Ectodermal cell (in vitro differentiated cells): ENCODE results near the gene GALNT18.
"Not testable (repeated sequence)": the region's sequence is repeated elsewhere in the genome, so short reads cannot be mapped to it uniquely, and the experiment has no call there.

ENCODE experiments used
- H3K27ac ChIP-seq: 2 replicates; pipeline ENCODE4 v1.7.0; 2013; ENCODE audit warnings: mild to moderate bottlenecking, low read depth, low read length; ENCODE audit not compliant: insufficient read depth, poor library complexity, severe bottlenecking
- H3K27me3 ChIP-seq: 2 replicates; pipeline ENCODE4 v1.7.0; 2013; ENCODE audit warnings: mild to moderate bottlenecking, low read length; ENCODE audit not compliant: insufficient read depth, control insufficient read depth, poor library complexity, severe bottlenecking
- H3K36me3 ChIP-seq: one replicate; pipeline ENCODE4 v1.7.0; 2013; ENCODE audit warnings: low read length; ENCODE audit not compliant: control insufficient read depth, insufficient read depth
- H3K4me1 ChIP-seq: one replicate; pipeline ENCODE4 v1.7.0; 2013; ENCODE audit warnings: low read length; ENCODE audit not compliant: control insufficient read depth, insufficient read depth
- H3K4me3 ChIP-seq: 2 replicates; pipeline ENCODE4 v1.7.0; 2013; ENCODE audit warnings: low read depth, low read length, control low read depth; ENCODE audit not compliant: insufficient read depth
- H3K9me3 ChIP-seq: 2 replicates; pipeline ENCODE4 v1.7.0; 2013; ENCODE audit warnings: mild to moderate bottlenecking, low read length, moderate library complexity; ENCODE audit not compliant: control insufficient read depth
- WGBS, 2 experiments: methylation state at CpG; one replicate each; pipeline ENCODE4 v1.1.7; 2013; ENCODE audit warnings: missing lambda C conversion rate in 2 of 2; 5-methylcytosine and 5-hydroxymethylcytosine counted together

The GALNT18 gene

DNA sequence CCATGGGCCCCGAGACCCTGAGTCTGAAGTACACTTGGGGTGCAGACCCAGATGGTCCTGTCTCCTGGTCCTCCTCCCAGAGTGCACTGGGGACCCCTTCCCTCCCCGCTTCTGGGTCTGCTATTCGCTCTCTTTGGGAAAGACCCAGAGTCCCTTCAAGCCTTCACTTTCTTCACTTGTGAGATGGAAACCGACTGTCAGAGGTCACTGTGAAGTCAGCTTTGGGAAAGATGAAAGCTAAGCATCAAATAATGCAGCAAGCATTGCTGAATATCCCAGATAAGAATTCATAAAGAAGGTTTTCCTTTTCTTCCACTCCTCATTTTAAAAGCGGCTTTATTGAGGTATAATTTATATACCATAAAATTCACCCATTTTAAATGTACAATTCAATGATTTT, 163.8 kb downstream of the GALNT18 start:
- H3K9me3 ChIP-seq = no peaks in the 10 kb centered on the region
- no peak overlapping the region for H3K27ac ChIP-seq
- no peaks in the 10 kb centered on the region for H3K27me3 ChIP-seq
- 93 to 95% methylated on average over 4 of the region's 5 CpGs for WGBS, 2 experiments
- no peak overlapping the region for H3K4me3 ChIP-seq
- H3K4me1 ChIP-seq = peaks cover 14% of the 10 kb centered on the region
- no peaks in the 10 kb centered on the region for H3K36me3 ChIP-seq

DNA sequence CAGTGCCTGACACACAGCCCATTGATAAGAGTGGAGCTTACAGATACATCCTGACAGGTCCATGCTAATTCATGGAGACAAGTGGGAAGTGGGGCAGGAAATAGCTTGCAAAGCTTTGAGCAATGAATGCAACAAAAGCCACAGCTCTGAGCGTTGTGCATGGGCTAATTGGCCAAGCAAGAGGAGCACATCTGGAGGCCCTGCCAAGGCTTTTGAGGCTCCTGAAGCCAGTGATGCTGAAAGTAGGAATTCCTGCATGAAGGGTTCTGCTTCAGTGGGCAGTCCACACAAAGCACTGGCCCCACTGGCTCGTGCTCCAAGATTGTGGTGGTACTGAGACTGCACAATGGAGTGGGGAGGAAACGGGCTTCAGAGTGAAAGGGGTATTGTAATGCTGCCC, 164.9 kb downstream of the GALNT18 start:
- Histone ChIP-seq H3K9me3 (no peaks in the 10 kb centered on the region), H3K4me3 (no peak overlapping the region), H3K27me3 (no peaks in the 10 kb centered on the region), H3K36me3 (no peaks in the 10 kb centered on the region), H3K4me1 (peaks cover 14% of the 10 kb centered on the region), H3K27ac (no peak overlapping the region)
- WGBS, 2 experiments = 87 to 88% methylated on average over 3 of the region's 3 CpGs

DNA sequence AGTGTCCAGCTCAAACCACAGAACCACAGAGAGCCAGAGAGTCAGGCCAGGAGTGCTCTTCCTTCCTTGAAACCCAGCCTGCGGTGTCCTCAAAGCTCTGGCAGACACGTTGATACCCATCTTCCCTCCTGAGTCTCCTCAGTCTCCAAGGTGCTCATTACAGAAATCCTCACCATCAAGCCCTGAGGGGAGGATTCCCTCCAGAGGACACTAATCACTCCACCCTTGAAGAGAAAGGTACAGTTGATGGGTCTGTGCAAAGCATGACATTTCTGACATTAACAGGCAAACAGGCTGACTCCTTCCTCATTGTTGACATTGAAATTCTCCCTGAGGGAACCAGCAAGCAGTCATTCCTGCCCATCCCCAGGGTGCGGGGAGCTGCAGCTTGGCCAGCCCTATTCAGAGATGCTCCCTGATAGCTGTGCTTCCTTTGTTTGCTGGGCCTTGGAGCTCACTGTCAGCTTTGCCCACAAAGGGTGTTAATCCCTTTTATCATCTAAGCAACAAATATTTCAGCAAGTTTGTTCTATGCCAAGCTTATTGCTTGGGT, 167.1 kb downstream of the GALNT18 start:
- Histone ChIP-seq H3K4me1 (peaks cover 7% of the 10 kb centered on the region), H3K4me3 (no peak overlapping the region), H3K36me3 (no peaks in the 10 kb centered on the region), H3K27ac (no peak overlapping the region), H3K27me3 (no peaks in the 10 kb centered on the region), H3K9me3 (no peaks in the 10 kb centered on the region)
- 70 to 75% methylated on average over 3 of the region's 3 CpGs for WGBS, 2 experiments

DNA sequence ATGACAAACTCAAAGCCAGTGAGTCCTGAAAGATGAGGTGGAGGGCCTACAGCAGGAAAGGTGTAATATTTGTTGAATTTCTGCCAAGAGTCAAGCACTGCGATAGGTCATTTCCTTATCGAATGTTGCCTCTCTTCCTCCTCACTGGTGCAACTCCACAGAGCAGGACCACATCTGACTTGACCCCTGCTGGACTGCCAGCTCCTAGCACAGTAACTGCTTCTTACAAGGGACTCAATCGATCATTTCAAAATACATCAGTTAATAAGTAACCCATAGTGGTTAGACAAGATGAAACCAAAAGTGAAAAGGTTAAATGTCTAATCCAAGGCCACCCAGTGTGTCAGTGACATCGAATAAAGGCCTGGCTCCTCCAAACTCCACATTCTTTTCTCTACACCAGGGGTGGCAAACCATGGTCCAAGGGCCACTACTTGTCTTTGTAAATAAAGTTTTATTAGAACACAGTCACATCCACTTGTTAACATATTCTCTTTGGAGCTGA, 170.3 kb downstream of the GALNT18 start:
- no peaks in the 10 kb centered on the region for H3K27me3 ChIP-seq
- no peaks in the 10 kb centered on the region for H3K9me3 ChIP-seq
- no peaks in the 10 kb centered on the region for H3K36me3 ChIP-seq
- no peak overlapping the region for H3K27ac ChIP-seq
- no peak overlapping the region for H3K4me3 ChIP-seq
- H3K4me1 ChIP-seq = peaks cover 7% of the 10 kb centered on the region
- 93% methylated on average over 4 of the region's 4 CpGs for WGBS, 2 experiments

DNA sequence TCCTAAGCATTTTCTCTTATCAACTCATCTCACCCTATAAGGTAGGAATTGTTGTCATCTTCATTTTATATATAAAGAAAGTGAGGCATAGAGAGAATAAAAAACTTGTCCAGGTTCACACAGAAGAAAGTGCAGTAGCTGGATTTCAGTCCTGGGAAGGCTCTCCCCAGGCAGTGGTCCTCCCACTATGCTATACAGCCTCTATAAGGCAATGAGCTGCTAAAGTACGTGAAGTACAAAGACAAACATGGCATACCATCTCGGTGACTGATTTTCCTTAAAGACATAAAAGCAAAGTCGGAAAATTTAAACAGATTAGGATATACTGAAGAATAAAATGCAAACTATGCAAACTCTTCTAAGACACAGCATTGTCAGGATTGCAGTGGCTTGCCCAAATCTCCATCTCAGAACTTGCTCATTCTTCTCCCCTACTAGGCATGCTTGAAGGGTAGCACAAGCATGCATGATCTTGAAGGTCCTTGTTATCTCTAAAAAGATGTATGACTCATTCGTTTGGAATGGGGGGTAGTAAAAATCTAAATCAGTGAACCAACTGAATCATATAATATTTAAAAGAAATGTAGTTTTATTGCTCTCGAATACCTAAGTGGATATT, 171.0 kb downstream of the GALNT18 start:
- Histone ChIP-seq H3K4me1 (peaks cover 7% of the 10 kb centered on the region), H3K36me3 (no peaks in the 10 kb centered on the region), H3K9me3 (no peaks in the 10 kb centered on the region), H3K27ac (no peak overlapping the region), H3K4me3 (no peak overlapping the region), H3K27me3 (no peaks in the 10 kb centered on the region)
- 81 to 93% methylated on average over 3 to 4 of the region's 5 CpGs for WGBS, 2 experiments

DNA sequence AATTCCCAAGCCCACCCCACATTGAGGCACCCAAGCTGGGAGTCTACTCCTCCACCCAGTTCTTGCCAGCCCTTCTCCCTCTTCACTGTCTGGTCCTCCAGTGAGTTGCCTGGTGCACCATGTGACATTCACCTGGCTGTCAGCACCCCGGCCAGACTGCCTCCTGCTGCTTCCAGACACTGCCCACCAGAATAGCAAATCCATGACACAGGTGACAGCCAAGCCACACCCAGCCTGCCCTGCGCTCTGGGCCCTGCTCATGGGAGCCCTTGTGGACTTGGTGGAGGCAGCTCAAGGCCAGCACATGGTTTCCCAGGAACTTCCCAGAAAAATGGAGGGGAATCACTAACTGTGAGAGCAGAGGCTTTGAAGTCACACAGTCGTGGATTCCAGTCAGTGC, 172.5 kb downstream of the GALNT18 start:
- Histone ChIP-seq H3K9me3 (no peaks in the 10 kb centered on the region), H3K4me3 (no peak overlapping the region), H3K27ac (no peak overlapping the region), H3K27me3 (no peaks in the 10 kb centered on the region), H3K4me1 (peaks cover 4% of the 10 kb centered on the region), H3K36me3 (no peaks in the 10 kb centered on the region)
- 87 to 89% methylated on average over 3 of the region's 3 CpGs for WGBS, 2 experiments

DNA sequence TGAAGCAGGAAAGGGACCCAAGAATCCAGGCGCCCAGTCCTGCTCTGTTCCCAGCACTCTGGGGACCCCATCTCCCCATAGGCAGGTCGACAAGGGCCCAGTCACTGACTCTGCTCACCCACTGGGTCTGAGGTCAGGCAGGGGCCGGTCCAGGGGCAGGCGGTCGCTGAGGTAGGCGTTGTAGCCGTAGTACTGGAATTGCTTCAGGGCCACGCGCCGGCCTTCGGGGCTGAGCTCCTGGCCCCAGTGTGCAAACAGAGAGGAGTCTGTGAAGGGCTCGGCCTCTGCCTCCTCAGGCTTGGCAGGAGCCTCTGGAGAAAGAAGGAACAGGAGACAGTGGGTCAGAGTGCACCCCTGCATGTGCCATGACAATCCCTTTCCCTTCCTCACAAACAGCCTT, 173.2 kb downstream of the GALNT18 start:
- 92 to 94% methylated on average over 12 of the region's 12 CpGs for WGBS, 2 experiments
- Histone ChIP-seq H3K4me3 (no peak overlapping the region), H3K9me3 (no peaks in the 10 kb centered on the region), H3K27ac (no peak overlapping the region), H3K27me3 (no peaks in the 10 kb centered on the region), H3K4me1 (peaks cover 4% of the 10 kb centered on the region), H3K36me3 (no peaks in the 10 kb centered on the region)

DNA sequence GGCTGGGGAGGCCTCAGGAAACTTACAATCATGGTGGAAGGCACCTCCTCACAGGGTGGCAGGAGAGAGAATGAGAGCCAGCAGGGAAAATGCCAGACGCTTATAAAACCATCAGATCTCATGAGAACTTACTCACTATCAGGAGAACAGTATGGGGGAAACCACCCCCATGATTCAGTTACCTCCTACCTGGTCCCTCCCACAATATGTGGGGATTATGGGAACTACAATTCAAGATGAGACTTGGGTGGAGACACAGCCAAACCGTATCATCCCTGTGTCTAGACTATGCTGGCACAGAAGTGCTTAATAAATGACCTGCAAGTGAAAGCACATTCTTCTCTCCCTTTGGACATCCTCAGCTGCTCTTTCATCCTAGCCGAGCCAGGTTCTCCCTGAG, 174.2 kb downstream of the GALNT18 start:
- H3K27me3 ChIP-seq, H3K4me3 ChIP-seq, H3K36me3 ChIP-seq, H3K4me1 ChIP-seq, H3K27ac ChIP-seq, H3K9me3 ChIP-seq: not testable (repeated sequence)
- 82 to 91% methylated on average over 2 to 3 of the region's 3 CpGs for WGBS, 2 experiments

DNA sequence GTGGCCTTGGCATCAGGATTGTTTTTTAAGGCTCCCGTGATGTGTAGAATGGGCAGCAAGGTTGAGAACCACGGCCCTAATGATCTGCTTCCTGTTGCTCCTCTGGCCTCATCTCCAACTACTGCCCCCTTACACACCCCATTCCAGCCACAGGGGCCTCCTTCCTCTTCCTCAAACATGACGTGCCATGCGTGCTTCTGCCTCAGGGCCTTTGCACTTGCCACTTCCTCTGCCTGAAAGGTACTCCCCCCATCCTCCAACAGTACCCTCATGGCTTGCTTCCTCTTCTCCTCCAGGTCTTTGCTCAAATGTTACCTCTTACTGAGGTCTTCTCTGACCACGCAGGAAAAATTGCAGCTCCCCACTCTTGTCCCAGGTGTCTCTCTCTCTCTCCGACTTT, 174.8 kb downstream of the GALNT18 start:
- Histone ChIP-seq H3K9me3 (no peaks in the 10 kb centered on the region), H3K4me1 (peaks cover 4% of the 10 kb centered on the region), H3K27ac (no peak overlapping the region), H3K36me3 (no peaks in the 10 kb centered on the region), H3K4me3 (no peak overlapping the region), H3K27me3 (no peaks in the 10 kb centered on the region)
- 92 to 95% methylated on average over 6 of the region's 6 CpGs for WGBS, 2 experiments

DNA sequence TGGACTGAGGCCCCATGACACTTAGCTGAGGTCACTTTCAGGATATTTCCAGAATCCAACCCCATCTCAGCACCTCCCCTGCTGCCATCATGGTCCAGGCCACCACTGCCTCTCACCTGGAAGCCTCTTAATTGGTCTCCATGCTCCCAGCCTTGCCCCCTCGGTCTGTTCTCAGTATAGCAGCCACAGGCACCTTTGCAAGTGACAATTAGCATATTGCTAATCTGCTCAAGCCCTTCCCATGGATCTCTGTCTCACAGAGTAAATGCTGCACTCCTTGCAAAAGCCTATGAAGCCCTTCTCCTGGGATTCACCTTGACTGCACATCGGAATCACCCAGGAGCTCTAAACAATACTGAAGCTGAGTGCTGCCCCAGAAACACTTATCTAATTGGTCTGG, 175.2 kb downstream of the GALNT18 start:
- no peaks in the 10 kb centered on the region for H3K9me3 ChIP-seq
- H3K27me3 ChIP-seq = no peaks in the 10 kb centered on the region
- 81% methylated on average over 2 of the region's 2 CpGs for WGBS, 2 experiments
- no peak overlapping the region for H3K27ac ChIP-seq
- H3K4me1 ChIP-seq = peaks cover 4% of the 10 kb centered on the region
- H3K36me3 ChIP-seq = no peaks in the 10 kb centered on the region
- H3K4me3 ChIP-seq = no peak overlapping the region
